ENCODE results near the gene PDE4B. TPM values are rescaled to one million over a fixed set of nuclear protein-coding genes. Genes with fewer than 3 reads are reported as not detected.

Gene PDE4B
- total RNA-seq, 4 donors from 2014 or later = 5.2 to 16.6 (median 9.6) TPM

GRCh38 chr1:66381621-66382275, 589.1 kb downstream of the PDE4B start:
- no peak overlapping the region for H3K4me3 ChIP-seq
- H3K9me3 ChIP-seq = peaks cover 0 to 6% (median 1%) of the 10 kb centered on the region in 4 donors
- no peak for TF ChIP-seq CTCF (IDR thresholded peaks at IDR 0.05)
- TF ChIP-seq POLR2A (IDR thresholded peaks at IDR 0.05) = no peak
- TF ChIP-seq EP300 (IDR thresholded peaks at IDR 0.05) = no peak
- no peaks in the 10 kb centered on the region for H3K27me3 ChIP-seq
- H3K4me1 ChIP-seq = peaks cover 0 to 8% (median 4%) of the 10 kb centered on the region in 4 donors
- H3K36me3 ChIP-seq = no peaks in the 10 kb centered on the region
- WGBS, 2 donors = 86 to 89% methylated on average over 7 to 8 of the region's 9 CpGs
- DNase-seq (ENCODE audit: low spot score in 2 of 2) = no peak
- no peak overlapping the region for H3K27ac ChIP-seq

- 87 to 96% methylated on average over 2 to 5 of the region's 5 CpGs for WGBS, 2 donors
- H3K27ac ChIP-seq = peak overlapping the region in 1 of 4 donors; percentile 23
- no peak for DNase-seq (ENCODE audit: low spot score in 2 of 2)
- H3K9me3 ChIP-seq = peaks cover 0 to 8% (median 3%) of the 10 kb centered on the region in 4 donors
- no peak overlapping the region for H3K4me3 ChIP-seq
- TF ChIP-seq POLR2A (IDR thresholded peaks at IDR 0.05) (no peak), EP300 (IDR thresholded peaks at IDR 0.05) (no peak), CTCF (IDR thresholded peaks at IDR 0.05) (no peak)
- no peaks in the 10 kb centered on the region for H3K27me3 ChIP-seq
- H3K4me1 ChIP-seq = peaks cover 0 to 8% (median 4%) of the 10 kb centered on the region in 4 donors
- no peaks in the 10 kb centered on the region for H3K36me3 ChIP-seq
Measured at GRCh38 chr1:66383168-66383567, 590.5 kb downstream of the PDE4B start.

DNA sequence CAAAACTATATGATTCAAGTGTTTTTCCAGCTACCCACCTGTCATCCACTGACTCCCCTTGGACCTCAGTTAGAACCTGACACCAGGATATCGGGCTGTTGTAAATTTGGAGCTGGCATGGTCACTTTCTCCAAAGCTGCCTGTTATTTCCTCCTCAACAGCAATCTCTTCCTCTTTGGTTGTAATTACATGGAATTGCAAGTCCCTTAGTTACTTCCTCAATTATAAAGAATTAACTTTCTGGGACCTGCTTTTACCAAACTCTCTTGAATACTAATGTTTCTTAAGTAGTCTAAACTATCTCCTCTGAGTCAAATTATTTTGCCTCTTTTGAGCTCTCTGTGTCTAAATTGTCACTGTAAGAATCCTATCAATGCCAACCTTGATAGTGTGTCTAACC, 590.9 kb downstream of the PDE4B start:
- Histone ChIP-seq H3K4me3 (no peak overlapping the region), H3K27ac (peak overlapping the region in 1 of 4 donors; percentile 23), H3K4me1 (peaks cover 0 to 8% (median 4%) of the 10 kb centered on the region in 4 donors), H3K36me3 (no peaks in the 10 kb centered on the region), H3K9me3 (peaks cover 0 to 8% (median 3%) of the 10 kb centered on the region in 4 donors), H3K27me3 (no peaks in the 10 kb centered on the region)
- DNase-seq (ENCODE audit: low spot score in 2 of 2) = no peak
- TF ChIP-seq POLR2A (IDR thresholded peaks at IDR 0.05) = no peak
- no peak for TF ChIP-seq CTCF (IDR thresholded peaks at IDR 0.05)
- no peak for TF ChIP-seq EP300 (IDR thresholded peaks at IDR 0.05)
- 81 to 95% methylated on average over 1 of the region's 1 CpG for WGBS, 2 donors

DNA sequence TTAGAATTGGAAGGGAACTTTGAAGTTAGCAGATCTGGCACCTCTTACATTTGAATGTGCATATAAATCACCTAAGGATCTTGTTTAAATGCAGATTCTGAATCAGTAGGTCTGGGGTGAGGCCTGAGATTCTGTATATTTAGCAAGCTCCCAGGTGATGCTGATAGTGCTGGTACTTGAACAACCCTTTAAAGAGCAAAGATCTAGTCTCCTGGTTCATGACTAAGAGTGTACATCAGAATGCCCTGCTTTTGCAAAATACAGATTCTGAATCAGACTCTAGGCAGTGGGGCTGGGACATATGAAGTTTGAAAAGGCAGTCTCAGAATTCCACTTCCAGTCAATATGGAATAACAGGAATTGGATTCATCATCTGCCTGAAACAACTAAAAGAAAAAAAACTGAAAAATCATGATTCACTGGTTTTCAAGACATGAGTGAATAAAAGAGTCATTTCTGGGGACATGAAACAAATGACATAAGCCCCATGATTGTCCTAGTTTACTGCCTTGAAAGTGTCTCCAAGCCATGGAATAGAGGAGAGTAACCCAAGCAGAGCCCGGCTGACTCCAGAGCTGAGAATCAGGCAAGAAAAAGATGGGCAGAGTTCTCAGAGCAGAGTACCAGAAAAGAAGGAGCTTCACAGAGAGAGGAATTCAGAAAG, 591.7 kb downstream of the PDE4B start:
- 73 to 81% methylated on average over 1 of the region's 1 CpG for WGBS, 2 donors
- no peak for DNase-seq (ENCODE audit: low spot score in 2 of 2)
- Histone ChIP-seq H3K36me3 (no peaks in the 10 kb centered on the region), H3K4me1 (peaks cover 0 to 8% (median 4%) of the 10 kb centered on the region in 4 donors), H3K9me3 (peaks cover 0 to 8% (median 3%) of the 10 kb centered on the region in 4 donors), H3K4me3 (no peak overlapping the region), H3K27me3 (no peaks in the 10 kb centered on the region), H3K27ac (peak overlapping the region in 1 of 4 donors; percentile 23)
- TF ChIP-seq POLR2A (IDR thresholded peaks at IDR 0.05) (no peak), EP300 (IDR thresholded peaks at IDR 0.05) (no peak), CTCF (IDR thresholded peaks at IDR 0.05) (no peak)

- Histone ChIP-seq H3K4me1 (peaks cover 0 to 8% (median 0%) of the 10 kb centered on the region in 4 donors), H3K36me3 (no peaks in the 10 kb centered on the region), H3K4me3 (no peak overlapping the region), H3K27ac (no peak overlapping the region), H3K27me3 (no peaks in the 10 kb centered on the region), H3K9me3 (peaks cover 0 to 8% (median 3%) of the 10 kb centered on the region in 4 donors)
- TF ChIP-seq CTCF (IDR thresholded peaks at IDR 0.05) (no peak), POLR2A (IDR thresholded peaks at IDR 0.05) (no peak)
- 82 to 89% methylated on average over 1 of the region's 1 CpG for WGBS, 2 donors
- no peak for DNase-seq (ENCODE audit: low spot score in 2 of 2)
Measured at GRCh38 chr1:66386712-66387111, 594.0 kb downstream of the PDE4B start.
